Measurements from ENCODE around the gene FRMD4A. TPM values are rescaled to one million over a fixed set of nuclear protein-coding genes. Genes with fewer than 3 reads are reported as not detected.

Gene FRMD4A
- total RNA-seq, 1 experiment from 2014 or later: 19.6 TPM

DNA sequence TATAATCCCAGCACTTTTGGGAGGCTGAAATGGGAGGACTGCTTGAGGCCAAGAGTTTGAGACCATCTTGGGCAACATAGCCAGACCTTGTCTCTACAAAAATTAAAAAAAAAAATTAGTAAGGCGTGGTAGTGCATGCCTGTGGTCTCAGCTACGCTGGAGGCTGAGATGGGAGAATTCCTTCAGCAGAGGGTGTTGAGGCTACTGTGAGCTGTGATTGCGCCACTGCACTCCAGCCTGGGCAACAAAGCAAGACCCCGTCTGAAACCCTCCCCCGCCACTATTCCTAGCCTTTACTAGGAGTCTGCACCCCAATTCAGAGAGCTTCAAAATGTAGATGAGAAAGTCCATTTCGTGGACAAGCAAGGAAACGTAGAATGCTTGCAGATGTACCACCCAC is 648.8 kb downstream of the FRMD4A start:
- H3K23ac ChIP-seq (ENCODE audit: insufficient read length, low read depth, low read length): no peak overlapping the region
- no peak overlapping the region for H3K4me2 ChIP-seq (ENCODE audit: insufficient read depth, insufficient read length, low read length)
- no peak overlapping the region for H4K8ac ChIP-seq (replicated peaks; ENCODE audit: insufficient read length, low read depth, low read length)
- H2BK20ac ChIP-seq (ENCODE audit: low read depth, low read length, poor library complexity, severe bottlenecking): no peak overlapping the region
- no peak overlapping the region for H2BK15ac ChIP-seq (ENCODE audit: low read depth, low read length)
- Mint-ChIP-seq H3K9me3 (no peaks in the 10 kb centered on the region), H3K36me3 (ENCODE audit: insufficient read depth in 1 of 3, low read depth in 3 of 3) (peaks cover 10 to 17% (median 10%) of the 10 kb centered on the region in 3 experiments; a peak in 5 of 7 replicates), H3K27ac (peak overlapping the region in 1 of 3 experiments; percentile 13; a peak in 1 of 7 replicates), H3K27me3 (ENCODE audit: low read depth) (no peaks in the 10 kb centered on the region), H3K4me1 (peaks cover 0 to 6% of the 10 kb centered on the region in 2 experiments; a peak in 3 of 4 replicates), H3K4me3 (no peak overlapping the region)
- H3K56ac ChIP-seq (ENCODE audit: insufficient read length, low read depth, low read length): no peak overlapping the region
- no peak overlapping the region for H3K9ac ChIP-seq (ENCODE audit: extremely low read depth, insufficient read length, low read length)
- no peak overlapping the region for H3T11ph ChIP-seq (ENCODE audit: low read length)
- H2BK12ac ChIP-seq (ENCODE audit: insufficient read length, low read depth, low read length): no peak overlapping the region
- H3K79me1 ChIP-seq (ENCODE audit: insufficient read depth, low read depth, low read length, poor library complexity, severe bottlenecking): no peaks in the 10 kb centered on the region
- no peaks in the 10 kb centered on the region for H3K23me2 ChIP-seq (ENCODE audit: insufficient read length, low read depth, low read length, poor library complexity, severe bottlenecking)
- no peak overlapping the region for H4K91ac ChIP-seq (ENCODE audit: insufficient read length, low read depth, low read length)
- no peaks in the 10 kb centered on the region for H3K79me2 ChIP-seq (ENCODE audit: insufficient read depth, low read length)
- no peaks in the 10 kb centered on the region for H3K4me1 ChIP-seq (ENCODE audit: insufficient read depth, low read length)
- no peaks in the 10 kb centered on the region for H3K27me3 ChIP-seq (ENCODE audit: insufficient read depth, low read length)
- H2AK5ac ChIP-seq (ENCODE audit: insufficient read length, low read length): no peak overlapping the region
- H3K27ac ChIP-seq (ENCODE audit: insufficient read length, low read depth, low read length): no peak overlapping the region
- WGBS (ENCODE audit: extremely low coverage, insufficient read length, low lambda C conversion rate): no CpG with 5 or more reads among the region's 7 CpGs
- no peak overlapping the region for H3K18ac ChIP-seq (ENCODE audit: insufficient read length, low read depth, low read length)
- H4K5ac ChIP-seq (ENCODE audit: insufficient read length, low read depth, low read length): no peak overlapping the region
- no peak overlapping the region for H2BK120ac ChIP-seq (ENCODE audit: low read depth, low read length, poor library complexity, severe bottlenecking)
- no peak for DNase-seq
- H3K14ac ChIP-seq (ENCODE audit: insufficient read depth, low read length): no peak overlapping the region
- TF ChIP-seq, protein P1, sequence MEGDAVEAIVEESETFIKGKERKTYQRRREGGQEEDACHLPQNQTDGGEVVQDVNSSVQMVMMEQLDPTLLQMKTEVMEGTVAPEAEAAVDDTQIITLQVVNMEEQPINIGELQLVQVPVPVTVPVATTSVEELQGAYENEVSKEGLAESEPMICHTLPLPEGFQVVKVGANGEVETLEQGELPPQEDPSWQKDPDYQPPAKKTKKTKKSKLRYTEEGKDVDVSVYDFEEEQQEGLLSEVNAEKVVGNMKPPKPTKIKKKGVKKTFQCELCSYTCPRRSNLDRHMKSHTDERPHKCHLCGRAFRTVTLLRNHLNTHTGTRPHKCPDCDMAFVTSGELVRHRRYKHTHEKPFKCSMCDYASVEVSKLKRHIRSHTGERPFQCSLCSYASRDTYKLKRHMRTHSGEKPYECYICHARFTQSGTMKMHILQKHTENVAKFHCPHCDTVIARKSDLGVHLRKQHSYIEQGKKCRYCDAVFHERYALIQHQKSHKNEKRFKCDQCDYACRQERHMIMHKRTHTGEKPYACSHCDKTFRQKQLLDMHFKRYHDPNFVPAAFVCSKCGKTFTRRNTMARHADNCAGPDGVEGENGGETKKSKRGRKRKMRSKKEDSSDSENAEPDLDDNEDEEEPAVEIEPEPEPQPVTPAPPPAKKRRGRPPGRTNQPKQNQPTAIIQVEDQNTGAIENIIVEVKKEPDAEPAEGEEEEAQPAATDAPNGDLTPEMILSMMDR (conservative IDR thresholded peaks at IDR 0.05): no peak
- no peaks in the 10 kb centered on the region for H4K20me1 ChIP-seq (ENCODE audit: control insufficient read depth, insufficient read depth, insufficient read length)
- no peak overlapping the region for H2AFZ ChIP-seq (ENCODE audit: low read length)
- H3K9me3 ChIP-seq (ENCODE audit: control insufficient read depth, low read depth, low read length): no peaks in the 10 kb centered on the region
- H2BK5ac ChIP-seq (ENCODE audit: insufficient read length, low read length): no peak overlapping the region
- no peak overlapping the region for H3K4ac ChIP-seq (ENCODE audit: low read depth, low read length)

Measured in H9 (cell line).